Skeletal muscle satellite cell (primary cell): ENCODE data around the gene NPLOC4.
"Not testable (repeated sequence)": the region's sequence is repeated elsewhere in the genome, so short reads cannot be mapped to it uniquely, and the experiment has no call there.

ENCODE experiments used
- H3K27me3 ChIP-seq: 2 replicates; pipeline ENCODE4 v1.7.0; 2013; ENCODE audit warnings: low read length; ENCODE audit not compliant: control insufficient read depth, insufficient read depth
- H3K36me3 ChIP-seq: 2 replicates; pipeline ENCODE4 v1.7.0; 2013; ENCODE audit warnings: mild to moderate bottlenecking, control low read depth, low read length; ENCODE audit not compliant: insufficient read depth
- H3K4me1 ChIP-seq: 2 replicates; pipeline ENCODE4 v1.7.0; 2013; ENCODE audit warnings: low read length; ENCODE audit not compliant: control insufficient read depth, insufficient read depth
- H3K4me2 ChIP-seq: 2 replicates; pipeline ENCODE4 v1.7.0; 2013; ENCODE audit warnings: mild to moderate bottlenecking, low read length
- H3K4me3 ChIP-seq: 2 replicates; pipeline ENCODE4 v1.7.0; 2013; ENCODE audit warnings: low read length
- H3K9ac ChIP-seq: 2 replicates; pipeline ENCODE4 v1.7.0; 2013; ENCODE audit warnings: mild to moderate bottlenecking, low read depth, low read length, moderate library complexity
- H3K9me3 ChIP-seq: replicated peaks from 2 replicates; pipeline ENCODE4 v1.7.0; 2013; ENCODE audit warnings: mild to moderate bottlenecking, control low read depth, low read length

NPLOC4 gene

DNA sequence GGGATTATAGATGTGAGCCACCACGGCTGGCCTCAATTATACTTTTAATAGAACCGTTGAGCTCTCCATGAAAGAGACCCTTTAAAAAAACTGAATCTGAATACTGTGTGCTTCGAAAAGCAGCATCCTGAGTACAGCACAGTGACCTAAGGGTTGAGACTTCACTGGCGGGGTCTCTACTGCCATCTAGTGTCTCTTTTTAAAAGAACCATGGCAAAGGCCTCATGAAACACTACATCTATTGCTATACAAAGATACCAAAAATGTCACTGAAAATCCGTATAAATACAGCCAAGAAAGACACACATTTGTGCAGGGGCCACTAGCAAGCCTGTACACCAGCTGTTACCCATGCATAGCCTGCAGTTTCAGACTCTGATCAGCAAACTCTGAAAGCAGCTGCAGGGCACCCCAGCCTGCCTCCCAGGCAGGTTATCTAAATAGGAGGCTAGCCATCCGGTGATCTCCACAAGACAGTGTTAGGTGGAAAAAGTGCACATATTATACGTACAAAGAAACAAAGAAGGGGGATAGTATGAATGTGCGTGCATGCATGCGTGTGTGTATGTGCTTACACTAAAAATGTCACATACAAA lies 35.3 kb downstream of the NPLOC4 start:
- Histone ChIP-seq H3K9ac (no peak overlapping the region), H3K9me3 (no peaks in the 10 kb centered on the region), H3K4me1 (peaks cover 20% of the 10 kb centered on the region), H3K36me3 (peaks cover 63% of the 10 kb centered on the region), H3K27me3 (no peaks in the 10 kb centered on the region), H3K4me3 (no peak overlapping the region), H3K4me2 (no peak overlapping the region)

DNA sequence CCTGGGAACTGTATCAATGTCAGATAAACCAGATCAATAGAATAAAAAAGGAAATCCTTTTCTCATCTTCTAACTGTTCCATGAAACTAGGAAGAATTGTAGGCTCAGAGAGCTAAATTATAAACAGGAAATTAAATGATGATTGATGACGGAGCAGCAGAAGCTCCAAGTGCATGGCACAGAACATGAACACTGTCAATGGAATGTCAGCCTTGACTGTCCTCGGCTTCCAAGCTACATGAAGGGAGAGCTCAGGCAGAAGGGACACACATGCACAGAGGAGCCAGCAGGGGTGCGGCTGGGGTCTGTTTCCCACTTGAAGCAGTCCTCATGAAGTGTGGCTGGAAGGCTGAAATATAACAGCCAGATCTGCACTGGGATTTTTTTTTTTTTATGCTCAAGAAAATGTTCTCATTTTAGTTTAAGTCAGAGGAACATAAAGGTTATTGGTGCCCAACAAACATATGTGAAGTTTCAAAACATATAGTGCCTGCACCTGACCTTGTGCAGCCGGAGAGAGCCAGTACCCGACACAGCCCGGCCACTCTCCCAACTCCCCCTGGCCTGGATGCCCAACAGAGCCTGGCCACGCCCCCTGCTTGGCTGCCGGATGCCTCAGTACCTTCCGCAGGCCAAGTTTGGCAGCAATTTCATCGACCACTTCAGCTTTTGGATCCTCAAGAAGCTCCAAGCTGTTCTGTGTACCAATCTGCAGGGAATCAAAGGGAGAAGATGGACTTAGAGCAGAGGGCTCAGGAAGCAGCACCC lies 37.0 kb downstream of the NPLOC4 start:
- Histone ChIP-seq H3K36me3 (peaks cover 67% of the 10 kb centered on the region), H3K9ac (peak overlapping the region; percentile 59), H3K9me3 (no peaks in the 10 kb centered on the region), H3K27me3 (no peaks in the 10 kb centered on the region), H3K4me2 (peak overlapping the region; percentile 36), H3K4me3 (no peak overlapping the region), H3K4me1 (peaks cover 30% of the 10 kb centered on the region)

DNA sequence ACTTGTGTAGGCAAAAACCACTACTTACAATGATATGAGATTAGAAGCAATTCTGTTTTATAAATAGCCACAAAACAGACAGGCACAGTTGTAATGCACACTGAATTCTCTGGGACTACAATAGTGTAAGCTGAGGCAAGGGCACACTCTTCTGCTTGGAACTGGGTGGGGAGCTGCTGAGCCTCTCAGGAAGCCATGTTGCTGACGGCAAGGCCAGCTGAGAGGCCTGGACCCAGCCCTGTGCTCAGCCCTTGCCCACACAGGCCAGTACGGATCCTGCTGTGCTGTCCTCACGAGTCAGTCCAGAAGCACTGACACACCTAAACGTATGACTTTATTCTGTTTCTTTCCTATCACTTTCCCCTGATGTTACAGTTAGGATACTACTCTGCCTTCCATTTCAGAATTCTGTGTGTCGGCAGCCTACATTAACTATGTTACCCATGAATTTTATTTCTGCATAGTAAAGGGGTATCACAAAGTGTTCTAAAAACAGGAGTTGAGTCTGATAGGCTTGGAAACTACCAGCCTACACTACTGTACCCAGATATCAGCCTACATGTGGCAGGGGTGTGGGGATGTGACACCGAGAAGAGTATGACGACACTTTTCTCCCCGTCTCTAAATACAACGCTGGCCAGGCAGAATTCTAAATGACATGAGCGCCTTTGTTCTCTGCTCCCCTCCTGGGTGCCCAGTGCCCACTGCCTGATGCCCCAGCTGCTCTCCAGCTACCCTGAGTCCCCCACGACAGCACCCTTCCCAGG lies 43.6 kb downstream of the NPLOC4 start:
- Histone ChIP-seq H3K4me3 (no peak overlapping the region), H3K36me3 (peaks cover 76% of the 10 kb centered on the region)

DNA sequence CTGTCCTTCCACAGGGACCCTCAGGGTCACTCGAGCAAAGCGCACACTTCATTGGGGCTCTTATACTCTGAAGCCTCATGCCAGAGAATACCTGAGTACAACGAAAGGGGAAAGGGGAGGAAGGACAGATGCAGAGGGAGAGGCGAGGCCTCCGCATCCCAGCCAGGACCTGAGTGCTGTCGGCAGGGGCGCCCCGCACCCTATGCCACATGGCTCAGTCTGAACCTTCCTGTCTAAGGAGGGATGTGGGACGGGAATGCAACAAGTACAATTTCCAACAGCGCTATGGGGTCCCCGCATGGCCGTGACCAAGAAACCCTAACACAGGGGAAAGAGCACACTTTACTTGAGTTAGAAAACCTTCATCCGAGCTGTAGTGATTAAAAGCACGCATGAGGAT lies 44.9 kb downstream of the NPLOC4 start:
- Histone ChIP-seq H3K9me3 (no peaks in the 10 kb centered on the region), H3K27me3 (no peaks in the 10 kb centered on the region), H3K9ac (no peak overlapping the region), H3K4me1 (peaks cover 14% of the 10 kb centered on the region), H3K36me3 (peaks cover 76% of the 10 kb centered on the region), H3K4me2 (no peak overlapping the region), H3K4me3 (no peak overlapping the region)

More for the DNA sequence above, 43.6 kb downstream of the NPLOC4 start:
- H3K9ac ChIP-seq: no peak overlapping the region
- H3K4me1 ChIP-seq: peaks cover 14% of the 10 kb centered on the region
- H3K9me3 ChIP-seq: no peaks in the 10 kb centered on the region
- no peak overlapping the region for H3K4me2 ChIP-seq
- no peaks in the 10 kb centered on the region for H3K27me3 ChIP-seq

DNA sequence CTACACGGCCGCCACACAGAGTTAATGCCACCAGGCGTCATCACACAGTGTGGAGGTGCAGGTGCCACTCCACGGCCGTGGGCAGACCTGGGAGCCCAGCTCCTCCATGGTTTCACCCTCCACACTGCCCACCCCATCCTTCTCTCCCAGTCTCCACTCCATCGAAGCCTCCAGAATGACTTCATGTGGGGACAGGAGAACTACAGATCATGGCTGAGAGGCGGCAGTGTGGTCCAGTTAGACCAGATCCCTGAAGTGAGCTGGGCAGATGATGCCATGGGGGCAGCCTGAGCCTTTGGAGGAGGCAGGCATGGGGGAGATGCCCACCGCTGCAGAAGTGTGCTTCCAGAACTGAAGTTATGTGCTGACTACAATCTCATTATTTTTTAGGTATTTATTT lies 46.8 kb downstream of the NPLOC4 start:
- no peak overlapping the region for H3K9ac ChIP-seq
- peaks cover 79% of the 10 kb centered on the region for H3K36me3 ChIP-seq
- no peak overlapping the region for H3K4me2 ChIP-seq
- H3K27me3 ChIP-seq: no peaks in the 10 kb centered on the region
- no peak overlapping the region for H3K4me3 ChIP-seq
- H3K9me3 ChIP-seq: no peaks in the 10 kb centered on the region
- H3K4me1 ChIP-seq: peaks cover 4% of the 10 kb centered on the region

DNA sequence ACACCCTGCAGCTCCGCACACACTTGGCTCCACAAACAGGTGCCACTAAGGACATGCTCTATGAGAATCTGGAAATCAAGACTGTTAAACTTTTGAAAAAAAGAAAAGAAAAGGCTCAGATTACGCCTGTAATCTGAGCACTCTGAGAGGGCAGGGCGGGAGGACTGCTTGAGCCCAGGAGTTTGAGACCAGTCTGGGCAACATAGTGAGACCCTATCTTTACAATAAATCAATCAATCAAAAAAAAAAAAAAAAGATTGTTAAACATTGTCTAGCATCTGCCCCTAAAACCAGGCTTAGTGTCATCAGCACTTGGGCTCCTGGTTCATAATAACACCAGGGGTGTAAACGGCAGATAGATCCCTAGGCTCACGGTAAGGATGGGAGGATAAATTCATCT lies 47.3 kb downstream of the NPLOC4 start:
- Histone ChIP-seq H3K9me3 (no peaks in the 10 kb centered on the region), H3K4me2 (no peak overlapping the region), H3K27me3 (no peaks in the 10 kb centered on the region), H3K4me1 (peaks cover under 1% of the 10 kb centered on the region), H3K9ac (no peak overlapping the region), H3K36me3 (peaks cover 78% of the 10 kb centered on the region), H3K4me3 (no peak overlapping the region)

DNA sequence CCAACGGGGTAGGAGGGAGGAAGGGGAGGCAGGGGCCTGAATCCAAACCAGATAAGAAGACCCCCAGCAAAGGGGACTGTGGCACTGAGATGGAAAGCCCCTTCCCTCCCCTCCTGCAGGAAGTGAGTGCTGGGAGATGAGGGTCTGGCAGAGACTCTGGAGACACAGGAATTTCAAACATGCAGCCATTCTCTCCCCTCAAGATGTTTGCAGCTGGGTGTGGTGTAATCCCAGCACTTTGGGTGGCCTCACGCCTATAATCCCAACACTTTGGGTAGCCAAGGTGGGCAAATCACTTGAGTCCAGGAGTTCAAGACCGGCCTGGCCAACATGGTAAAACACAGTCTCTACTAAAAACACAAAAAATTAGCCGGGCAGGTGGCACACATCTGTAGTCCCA lies 50.8 kb downstream of the NPLOC4 start:
- no peak overlapping the region for H3K4me3 ChIP-seq
- H3K4me1 ChIP-seq: peaks cover 23% of the 10 kb centered on the region
- no peak overlapping the region for H3K9ac ChIP-seq
- no peaks in the 10 kb centered on the region for H3K9me3 ChIP-seq
- peaks cover 82% of the 10 kb centered on the region for H3K36me3 ChIP-seq
- no peak overlapping the region for H3K4me2 ChIP-seq
- no peaks in the 10 kb centered on the region for H3K27me3 ChIP-seq

DNA sequence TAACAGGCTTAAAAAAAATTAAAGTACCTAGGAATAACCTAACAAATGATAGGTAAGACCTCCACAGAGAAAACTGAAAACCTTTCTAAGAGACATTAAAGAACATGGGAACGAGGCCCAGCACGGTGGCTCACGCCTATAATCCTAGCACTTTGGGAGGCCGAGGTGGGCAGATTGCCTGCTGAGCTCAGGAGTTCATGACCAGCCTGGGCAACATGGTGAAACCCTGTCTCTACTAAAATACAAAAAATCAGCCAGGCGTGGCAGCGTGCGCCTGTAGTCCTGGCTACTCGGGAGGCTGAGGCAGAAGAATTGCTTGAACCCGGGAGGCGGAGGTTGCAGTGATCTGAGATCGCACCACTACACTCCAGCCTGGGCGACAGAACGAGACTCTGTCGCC lies 52.1 kb downstream of the NPLOC4 start:
- H3K4me2 ChIP-seq, H3K27me3 ChIP-seq, H3K9me3 ChIP-seq, H3K9ac ChIP-seq, H3K4me3 ChIP-seq: not testable (repeated sequence)
- Histone ChIP-seq H3K36me3 (peaks cover 74% of the 10 kb centered on the region), H3K4me1 (peaks cover 29% of the 10 kb centered on the region)

DNA sequence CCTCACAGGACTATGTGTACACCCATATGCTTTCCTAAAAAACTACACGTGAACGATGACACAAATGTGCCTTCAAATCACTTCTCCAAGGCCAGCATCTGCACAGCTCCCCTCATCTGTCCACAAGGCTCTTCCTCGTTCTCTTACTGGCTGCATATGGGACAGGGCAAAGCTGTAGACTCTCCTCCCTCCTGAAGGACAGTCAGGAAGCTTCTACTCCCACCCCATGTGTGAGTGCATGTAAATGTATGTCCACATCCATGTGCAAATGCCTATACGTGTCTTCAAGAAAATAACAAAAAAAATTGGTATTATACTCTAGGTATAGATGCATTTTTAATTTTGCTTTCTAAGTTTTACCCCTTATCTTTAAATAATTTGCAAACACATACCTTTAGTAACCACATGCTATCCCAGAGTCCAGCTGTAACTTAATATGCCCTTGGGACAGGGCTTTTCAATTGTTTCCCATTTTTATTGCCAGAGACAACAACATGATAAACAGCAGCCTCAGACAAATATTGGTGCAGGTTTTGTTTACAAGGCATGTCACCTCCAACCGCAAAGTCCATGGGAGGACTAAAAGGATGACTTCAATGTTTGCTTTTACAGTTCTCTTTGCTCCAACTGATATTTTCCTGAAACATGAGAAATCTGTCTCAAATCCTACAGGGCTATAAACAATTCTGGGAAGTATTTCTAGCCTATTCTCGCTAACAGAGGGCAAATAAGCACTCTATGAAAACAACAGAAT lies 53.1 kb downstream of the NPLOC4 start:
- H3K4me2 ChIP-seq: no peak overlapping the region
- peaks cover 66% of the 10 kb centered on the region for H3K36me3 ChIP-seq
- no peaks in the 10 kb centered on the region for H3K27me3 ChIP-seq

DNA sequence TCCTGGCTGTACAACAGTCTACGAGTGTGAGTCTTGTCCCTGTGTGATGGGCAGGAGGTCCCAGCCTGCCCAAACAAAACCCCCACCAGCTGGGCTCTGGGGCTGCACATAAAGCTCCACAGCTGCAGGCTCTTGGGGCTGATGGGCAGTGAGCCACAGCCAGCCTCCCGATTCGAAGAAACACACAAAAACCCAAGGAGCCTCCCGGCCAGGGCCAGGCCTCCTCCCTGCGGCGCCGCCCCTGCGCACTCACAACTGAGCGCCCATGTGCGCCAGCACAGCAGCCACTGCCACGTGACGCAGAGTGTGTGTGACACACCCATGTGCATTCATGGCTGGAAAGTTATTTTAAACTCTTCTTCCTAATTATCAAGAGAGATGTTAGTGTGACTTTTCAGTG lies 54.2 kb downstream of the NPLOC4 start:
- Histone ChIP-seq H3K4me1 (peaks cover 46% of the 10 kb centered on the region), H3K9ac (no peak overlapping the region)

More for the DNA sequence above, 53.1 kb downstream of the NPLOC4 start:
- no peak overlapping the region for H3K9ac ChIP-seq
- H3K4me3 ChIP-seq: no peak overlapping the region
- H3K9me3 ChIP-seq: no peaks in the 10 kb centered on the region
- peaks cover 37% of the 10 kb centered on the region for H3K4me1 ChIP-seq

DNA sequence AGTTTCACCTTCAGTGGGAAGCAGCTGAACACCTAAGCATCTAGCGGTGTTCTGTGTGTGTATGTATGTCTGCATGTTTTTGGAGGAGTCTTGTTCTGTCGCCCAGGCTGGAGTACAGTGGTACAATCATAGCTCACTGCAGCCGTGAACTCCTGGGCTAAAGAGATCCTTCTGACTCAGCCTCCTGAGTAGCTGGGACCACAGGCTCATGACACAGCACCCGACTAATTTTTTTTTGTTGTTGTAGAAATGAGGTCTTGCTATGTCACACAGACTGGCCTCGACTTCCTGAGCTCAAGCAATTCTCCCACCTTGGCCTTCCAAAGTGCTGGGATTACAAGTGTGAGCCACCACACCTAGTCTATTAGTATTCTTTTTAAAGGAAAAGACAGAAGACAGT lies 54.6 kb downstream of the NPLOC4 start:
- Histone ChIP-seq H3K36me3 (peaks cover 60% of the 10 kb centered on the region), H3K9me3 (no peaks in the 10 kb centered on the region), H3K4me2 (no peak overlapping the region), H3K4me3 (no peak overlapping the region), H3K9ac (no peak overlapping the region), H3K4me1 (peaks cover 50% of the 10 kb centered on the region), H3K27me3 (no peaks in the 10 kb centered on the region)

More for the DNA sequence above, 54.2 kb downstream of the NPLOC4 start:
- Histone ChIP-seq H3K4me3 (no peak overlapping the region), H3K27me3 (no peaks in the 10 kb centered on the region), H3K36me3 (peaks cover 57% of the 10 kb centered on the region), H3K9me3 (no peaks in the 10 kb centered on the region), H3K4me2 (no peak overlapping the region)
